ENCODE measurements around the gene AKAP13.
"Not testable (repeated sequence)": the region's sequence is repeated elsewhere in the genome, so short reads cannot be mapped to it uniquely, and the experiment has no call there.

AKAP13 gene

DNA sequence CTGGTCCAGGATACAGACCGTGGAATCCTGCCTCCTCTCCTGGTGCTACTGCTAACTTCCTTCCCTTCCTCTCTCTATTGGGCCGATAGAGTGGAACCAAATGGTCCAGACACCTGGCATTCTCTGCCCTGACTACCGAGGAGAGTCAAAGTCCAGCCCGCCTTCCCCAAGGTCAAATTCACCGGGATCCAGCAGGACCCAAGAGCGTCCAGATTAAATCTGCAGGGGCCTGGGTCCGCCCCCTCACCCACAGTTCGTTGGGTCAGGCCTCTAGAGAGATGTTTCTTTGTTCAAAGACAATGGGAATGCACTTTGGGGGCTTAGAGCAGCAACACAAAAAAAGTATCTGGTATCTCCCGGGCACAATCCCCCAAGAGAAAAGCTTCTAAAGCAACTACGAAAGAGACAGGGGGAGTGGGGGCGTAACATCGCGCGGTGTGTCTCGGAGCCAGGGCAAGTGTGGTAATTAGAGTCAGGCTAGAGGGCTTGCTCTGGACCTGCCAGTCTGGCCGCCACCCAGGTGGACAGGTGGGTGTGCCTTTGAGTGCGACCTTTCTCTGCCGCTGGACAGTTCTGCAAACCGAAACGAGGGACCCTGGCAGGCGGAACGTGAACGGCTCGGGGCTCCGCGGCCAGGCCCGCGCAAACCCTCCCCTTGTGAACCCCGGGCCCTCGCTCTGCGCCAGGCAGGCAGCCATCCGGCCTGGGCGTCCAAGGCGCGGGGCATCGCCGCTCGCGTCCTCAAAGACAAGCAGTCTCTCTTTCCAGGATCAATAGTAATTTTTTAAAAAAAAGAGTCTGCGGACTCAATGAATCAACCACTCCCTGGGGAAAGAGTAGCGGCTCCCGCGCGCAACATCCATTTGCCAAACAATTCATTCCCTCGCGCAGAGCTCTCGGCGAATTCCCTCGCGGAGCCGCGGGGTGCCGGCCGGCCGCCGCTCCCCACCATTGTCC lies 413.5 kb downstream of the AKAP13 start:
- peak; percentile 54 for DNase-seq (ENCODE audit: low spot score)

DNA sequence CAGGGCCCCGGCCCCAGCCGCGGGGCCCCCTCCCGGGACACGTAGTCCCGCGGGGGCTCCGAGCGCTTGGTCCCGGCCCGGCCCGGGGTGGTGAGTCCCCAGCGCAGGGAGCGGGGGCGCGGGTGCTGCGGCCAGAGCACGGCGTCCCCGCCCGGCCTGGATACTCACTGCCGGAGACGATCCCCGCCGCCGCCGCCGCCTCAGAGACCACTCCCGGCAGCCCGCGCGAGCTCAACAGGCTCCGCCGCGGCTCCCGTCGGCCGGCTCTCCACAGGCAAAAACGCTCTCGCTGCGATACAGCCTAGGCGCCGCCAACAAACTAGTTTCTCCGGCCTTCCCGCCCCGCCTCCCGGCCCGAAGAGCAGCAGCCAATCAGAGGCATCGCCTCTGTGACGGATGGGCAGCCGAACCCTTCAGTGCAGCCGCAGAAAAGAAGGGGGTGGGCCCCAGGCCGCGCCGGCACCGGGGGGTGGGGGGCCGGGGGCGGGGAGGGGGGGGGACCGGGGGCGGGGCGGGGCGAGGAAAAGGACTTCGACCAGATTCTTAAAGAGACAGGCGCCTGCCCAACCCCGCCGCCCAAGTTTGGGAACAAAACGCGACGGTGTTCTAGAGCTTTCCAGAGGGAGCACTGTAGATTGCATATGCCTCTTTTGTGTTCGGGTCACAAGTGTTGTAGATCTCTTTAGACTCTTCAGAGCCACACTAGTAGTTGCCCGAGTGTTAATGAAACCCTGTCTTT lies 414.4 kb downstream of the AKAP13 start, which contains the start of gene KLHL25:
KLHL25 (minus strand) TSS at position 328 of the 739 bp plus-strand sequence. CDS start 25,115 bp downstream, outside the sequence.
- DNase-seq (ENCODE audit: low spot score), result peak; percentile 99

DNA sequence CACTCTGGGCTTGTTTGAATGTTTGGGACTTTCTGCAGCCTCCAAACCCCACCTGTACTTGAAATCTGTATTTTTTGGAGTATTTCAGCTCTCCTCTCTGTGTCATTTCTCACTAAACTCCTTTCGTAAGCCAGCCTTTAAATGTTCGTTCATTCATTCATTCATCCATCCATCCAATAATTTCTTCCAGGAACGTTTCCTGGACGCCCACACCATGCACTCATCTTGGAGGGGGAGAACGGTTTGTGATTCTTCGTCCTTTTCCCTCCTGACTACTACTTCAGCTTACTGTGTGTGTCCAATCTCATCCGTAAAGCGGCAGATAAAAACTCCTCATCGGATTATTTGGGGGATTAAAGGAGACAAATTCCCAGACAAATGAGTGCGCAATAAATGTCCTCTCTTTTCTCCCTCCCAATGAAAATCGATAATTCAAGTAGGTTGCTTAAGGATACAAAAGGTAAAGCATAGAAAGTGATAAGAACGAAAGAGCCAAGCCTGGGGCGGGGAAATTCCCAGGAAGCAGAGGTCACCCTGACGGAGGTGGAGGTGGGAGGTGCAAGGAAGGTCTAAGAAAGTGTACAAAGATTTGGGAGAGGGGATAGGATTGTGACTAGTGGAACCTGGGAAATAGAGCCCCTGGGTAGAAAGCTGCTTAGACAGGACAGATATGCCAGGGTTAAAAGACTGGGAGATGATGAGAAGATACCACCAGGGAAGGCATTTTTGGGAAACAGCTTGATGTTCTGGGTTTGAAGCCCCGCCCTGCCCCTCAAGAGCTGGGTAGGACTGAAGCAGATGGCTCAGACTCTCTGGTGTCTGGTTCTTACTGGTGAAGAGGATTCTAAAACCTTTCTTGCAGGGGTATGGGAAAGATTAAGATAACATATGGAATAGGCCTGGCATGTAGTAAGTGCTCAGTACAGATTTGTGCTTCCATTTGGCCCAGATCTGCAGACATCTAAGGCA lies 415.2 kb downstream of the AKAP13 start:
- no peak for DNase-seq (ENCODE audit: low spot score)

DNA sequence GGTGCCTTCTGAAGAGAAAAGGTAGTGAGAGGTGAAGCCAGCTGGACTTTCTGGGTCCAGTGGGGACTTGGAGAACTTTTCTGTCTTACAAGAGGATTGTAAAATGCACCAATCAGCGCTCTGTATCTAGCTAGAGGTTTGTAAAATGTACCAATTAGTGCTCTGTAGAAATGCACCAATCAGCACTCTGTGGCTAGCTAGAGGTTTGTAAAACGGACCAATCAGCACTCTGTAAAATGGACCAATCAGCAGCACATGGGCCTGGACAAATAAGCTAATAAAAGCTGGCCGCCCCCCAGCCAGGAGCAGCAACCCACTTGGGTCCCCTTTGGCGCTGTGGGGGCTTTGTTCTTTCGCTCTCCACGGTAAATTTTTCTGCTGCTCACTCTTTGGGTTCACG lies 416.0 kb downstream of the AKAP13 start:
- DNase-seq (ENCODE audit: low spot score), result not testable (repeated sequence)

Measured in hepatic stellate cell (primary cell).